DMS79 treated with DMSO at 0.1 percent for 48 hours (cell line): ENCODE measurements around the gene MEIKIN.
"Not testable (repeated sequence)": the region's sequence is repeated elsewhere in the genome, so short reads cannot be mapped to it uniquely, and the experiment has no call there.

Experiments used
- DNase-seq: peaks from one replicate; lab custom pipeline; 2025; lab: John Stamatoyannopoulos, UW

Gene MEIKIN

GRCh38 chr5:131906668-131907067 is 38.8 kb downstream of the MEIKIN start:
- no peak for DNase-seq

- not testable (repeated sequence) for DNase-seq
Observed at GRCh38 chr5:131902266-131902665, 43.2 kb downstream of the MEIKIN start.

GRCh38 chr5:131899686-131900085 is 45.8 kb downstream of the MEIKIN start:
- DNase-seq, result no peak

GRCh38 chr5:131883984-131884383 is 61.5 kb downstream of the MEIKIN start:
- no peak for DNase-seq

GRCh38 chr5:131879705-131880104 is 65.8 kb downstream of the MEIKIN start:
- DNase-seq, result no peak

GRCh38 chr5:131877873-131878272 is 67.6 kb downstream of the MEIKIN start:
- no peak for DNase-seq

GRCh38 chr5:131871251-131871650 is 74.2 kb downstream of the MEIKIN start:
- DNase-seq, result not testable (repeated sequence)

- DNase-seq, result no peak
Observed at GRCh38 chr5:131867524-131867923, 77.9 kb downstream of the MEIKIN start.

- no peak for DNase-seq
Observed at GRCh38 chr5:131863700-131864099, 81.8 kb downstream of the MEIKIN start.

- no peak for DNase-seq
Observed at GRCh38 chr5:131857388-131857787, 88.1 kb downstream of the MEIKIN start.

- no peak for DNase-seq
Observed at GRCh38 chr5:131855452-131855851, 90.0 kb downstream of the MEIKIN start.

GRCh38 chr5:131854134-131854533 is 91.3 kb downstream of the MEIKIN start:
- no peak for DNase-seq

GRCh38 chr5:131848662-131849061 is 96.8 kb downstream of the MEIKIN start:
- no peak for DNase-seq

- no peak for DNase-seq
Observed at GRCh38 chr5:131846536-131846935, 98.9 kb downstream of the MEIKIN start.

- no peak for DNase-seq
Observed at GRCh38 chr5:131845828-131846227, 99.6 kb downstream of the MEIKIN start.

- not testable (repeated sequence) for DNase-seq
Observed at GRCh38 chr5:131842971-131843370, 102.5 kb downstream of the MEIKIN start.

- not testable (repeated sequence) for DNase-seq
Observed at GRCh38 chr5:131832702-131833101, 112.8 kb downstream of the MEIKIN start.

GRCh38 chr5:131825404-131826013 is 120.0 kb downstream of the MEIKIN start:
- no peak for DNase-seq

GRCh38 chr5:131824631-131825030 is 120.8 kb downstream of the MEIKIN start:
- no peak for DNase-seq

- DNase-seq, result no peak
Observed at GRCh38 chr5:131821221-131821620, 124.2 kb downstream of the MEIKIN start.

- DNase-seq, result no peak
Observed at GRCh38 chr5:131818001-131818724, 127.3 kb downstream of the MEIKIN start.

GRCh38 chr5:131814990-131815389 is 130.5 kb downstream of the MEIKIN start:
- no peak for DNase-seq

- no peak for DNase-seq
Observed at GRCh38 chr5:131812371-131813160, 132.9 kb downstream of the MEIKIN start.
